Fibroblast of skin of left quadriceps (primary cell): ENCODE results near the gene B4GALT5.

ENCODE experiments used
- DNase-seq, 2 experiments: peaks; one replicate each; pipeline ENCODE4 v3.0.0-alpha.2; 2013; ENCODE audit warnings: low read depth in 2 of 2

Gene B4GALT5

DNA sequence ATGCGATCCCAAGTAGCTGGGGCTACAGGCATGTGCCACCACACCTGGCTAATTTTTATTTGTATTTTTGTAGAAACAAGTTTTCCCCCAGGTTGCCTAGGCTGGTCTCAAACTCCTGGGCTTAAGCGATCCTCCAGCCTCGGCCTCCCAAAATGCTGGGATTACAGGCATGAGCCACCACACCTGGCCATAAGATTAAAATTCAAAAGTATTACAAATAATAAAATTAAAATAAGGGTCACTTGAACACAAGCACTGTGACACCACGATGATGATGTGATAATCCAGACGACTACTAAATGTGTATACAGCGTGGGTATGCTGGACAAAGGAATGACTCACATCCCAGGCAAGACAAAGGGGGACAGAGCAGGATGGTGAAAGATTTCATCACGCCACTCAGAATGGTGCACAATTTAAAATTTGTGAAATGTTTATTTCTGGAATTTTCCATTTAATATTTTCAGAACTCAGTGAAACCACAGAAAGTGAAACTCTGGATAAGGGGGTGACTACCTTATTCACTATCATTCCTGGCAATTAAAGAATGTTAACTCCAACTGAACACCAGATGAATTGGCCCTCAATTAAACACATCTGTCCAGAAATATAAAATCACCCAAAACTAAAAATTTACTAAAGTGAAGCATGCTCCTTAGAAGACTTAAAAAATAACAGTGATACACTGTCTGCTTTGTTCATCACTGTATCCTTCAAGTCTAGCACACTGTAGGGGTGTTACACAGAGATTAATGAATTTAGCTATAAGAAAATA, 13.1 kb downstream of the B4GALT5 start:
- peak; percentile 54 to 60 for DNase-seq

DNA sequence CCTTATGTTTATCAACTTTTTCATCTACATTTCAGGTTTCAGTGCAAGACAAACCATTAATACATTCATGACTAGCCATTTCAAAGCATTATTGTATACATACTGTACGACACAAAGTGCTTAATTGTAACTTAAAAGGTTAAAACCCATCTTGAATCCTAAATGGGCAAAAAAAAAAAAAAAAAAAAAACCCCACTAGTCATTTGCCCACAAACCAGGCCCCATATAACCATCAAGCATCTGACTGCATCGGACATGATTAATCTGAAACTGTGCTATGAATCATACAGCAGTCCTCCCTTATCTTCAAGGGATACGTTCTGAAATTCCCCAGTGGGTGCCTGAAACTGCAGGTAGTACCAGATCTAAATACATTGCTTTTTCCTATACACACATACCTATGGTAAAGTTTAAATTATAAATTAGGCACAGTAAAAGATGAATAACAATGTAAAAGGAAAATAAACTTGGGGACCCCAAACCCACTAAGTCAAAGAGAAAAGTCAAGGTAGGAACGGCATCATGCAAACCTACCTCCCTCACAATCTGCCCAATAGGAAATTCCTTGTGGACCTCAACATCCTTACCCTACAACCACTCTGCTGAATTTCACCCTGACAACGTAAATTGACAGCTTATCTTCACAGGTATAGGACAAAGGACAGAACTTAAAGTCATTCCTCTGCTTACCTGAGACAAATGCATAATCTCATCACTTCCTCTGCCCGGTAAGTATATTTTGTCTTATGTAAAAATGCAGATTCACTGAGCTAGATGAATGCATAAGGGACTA, 14.3 kb downstream of the B4GALT5 start:
- no peak for DNase-seq

DNA sequence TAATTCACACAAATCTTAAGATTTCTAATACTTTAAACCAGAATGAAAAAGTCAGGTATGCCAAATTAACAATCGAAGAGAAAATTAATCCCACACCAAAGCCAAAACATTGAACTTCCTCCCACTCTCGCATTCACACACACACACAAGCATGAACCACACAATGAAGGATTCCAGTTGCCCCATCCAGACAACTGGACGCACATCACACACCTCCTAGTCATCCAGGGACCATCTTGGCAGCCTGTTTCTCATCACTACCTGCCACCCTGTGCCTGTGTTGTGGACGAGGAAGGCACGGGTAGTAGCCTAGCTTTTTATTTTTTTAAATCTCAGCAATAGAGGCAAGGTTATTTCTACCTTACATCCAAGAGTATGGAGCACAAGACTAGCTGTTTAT, 15.2 kb downstream of the B4GALT5 start:
- no peak for DNase-seq

DNA sequence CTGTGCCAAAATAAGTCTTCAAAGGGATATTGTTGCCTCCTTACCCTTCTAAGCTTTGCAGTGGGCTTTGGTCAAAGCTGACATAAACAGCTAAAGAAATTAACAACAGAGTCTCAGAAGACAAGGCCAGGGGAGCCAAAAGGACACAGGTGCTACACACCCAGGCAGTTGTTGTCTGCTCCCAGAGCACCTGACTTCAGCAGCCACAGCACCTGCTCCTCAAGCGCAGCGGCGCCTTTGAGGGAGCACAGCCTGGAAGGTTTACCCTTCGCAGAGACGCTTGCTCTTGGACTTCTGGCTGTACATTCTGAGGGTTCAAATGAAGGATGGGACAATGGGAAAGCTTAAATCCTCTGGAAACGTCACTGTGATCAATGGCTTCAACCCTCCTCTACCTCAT, 16.6 kb downstream of the B4GALT5 start:
- DNase-seq: no peak

DNA sequence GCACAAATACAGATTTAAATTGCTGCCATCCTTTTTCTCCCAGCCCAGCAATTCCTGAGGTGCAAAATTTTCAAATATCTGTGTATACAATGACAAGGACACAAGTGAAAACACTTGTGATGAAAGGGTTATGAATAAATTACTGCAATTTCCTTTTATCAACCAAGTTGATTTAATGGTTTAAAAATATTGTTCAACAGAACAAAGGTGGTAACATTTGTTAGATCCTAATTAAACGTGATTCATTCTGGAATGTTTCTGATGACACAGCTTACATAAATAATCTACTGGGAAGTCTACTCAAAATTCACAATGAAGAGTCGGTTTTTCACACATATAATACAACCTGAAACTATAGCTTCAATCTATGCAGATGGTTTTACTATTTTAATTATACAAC, 17.1 kb downstream of the B4GALT5 start:
- no peak for DNase-seq

DNA sequence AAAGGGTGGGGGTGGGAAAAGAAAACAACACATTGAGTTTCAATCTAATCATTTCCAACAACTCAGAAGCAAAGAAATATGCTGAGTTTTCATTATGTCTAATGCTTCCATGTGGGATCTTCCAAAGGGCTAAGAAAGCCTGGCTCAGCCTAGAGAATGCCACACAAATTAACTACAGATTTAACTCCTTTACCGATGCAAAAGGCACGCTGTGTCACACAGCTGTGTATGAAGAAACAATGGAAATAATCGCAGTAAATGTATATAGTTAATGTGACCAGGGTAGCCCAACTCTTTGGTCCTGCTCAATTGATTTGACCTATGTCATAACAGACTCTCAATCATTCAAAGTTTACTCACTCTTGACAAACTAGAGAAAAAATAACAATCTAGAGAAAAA, 17.8 kb downstream of the B4GALT5 start:
- peak in 1 of 2 experiments; percentile 28 for DNase-seq

DNA sequence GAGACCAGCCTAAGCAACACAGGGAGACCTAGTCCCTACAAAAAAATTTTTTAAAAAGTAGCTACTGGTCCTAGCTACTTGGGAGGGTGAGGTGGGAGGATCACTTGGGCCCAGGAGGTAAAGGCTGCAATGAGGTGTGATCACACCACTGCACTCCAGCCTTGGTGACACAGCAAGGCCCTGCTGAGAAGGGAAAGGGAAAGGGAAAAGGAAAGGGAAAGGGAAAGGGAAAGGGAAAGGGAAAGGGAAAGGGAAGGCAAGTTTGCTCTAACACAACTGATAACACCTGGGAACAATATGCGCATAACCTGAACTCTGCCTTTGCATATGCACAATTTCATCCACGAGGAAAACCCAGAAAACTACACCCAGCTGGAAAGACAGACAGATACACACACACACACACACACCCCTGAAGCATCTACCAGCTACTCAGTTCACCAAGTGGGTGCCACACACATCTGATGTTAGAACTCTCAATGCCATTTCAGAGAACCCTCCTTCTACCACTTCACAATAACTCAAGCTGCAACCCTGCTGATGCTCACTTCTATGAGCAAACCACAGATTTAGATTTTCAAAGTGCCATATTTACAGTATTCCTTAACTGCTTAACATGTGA, 19.1 kb downstream of the B4GALT5 start:
- DNase-seq: no peak

DNA sequence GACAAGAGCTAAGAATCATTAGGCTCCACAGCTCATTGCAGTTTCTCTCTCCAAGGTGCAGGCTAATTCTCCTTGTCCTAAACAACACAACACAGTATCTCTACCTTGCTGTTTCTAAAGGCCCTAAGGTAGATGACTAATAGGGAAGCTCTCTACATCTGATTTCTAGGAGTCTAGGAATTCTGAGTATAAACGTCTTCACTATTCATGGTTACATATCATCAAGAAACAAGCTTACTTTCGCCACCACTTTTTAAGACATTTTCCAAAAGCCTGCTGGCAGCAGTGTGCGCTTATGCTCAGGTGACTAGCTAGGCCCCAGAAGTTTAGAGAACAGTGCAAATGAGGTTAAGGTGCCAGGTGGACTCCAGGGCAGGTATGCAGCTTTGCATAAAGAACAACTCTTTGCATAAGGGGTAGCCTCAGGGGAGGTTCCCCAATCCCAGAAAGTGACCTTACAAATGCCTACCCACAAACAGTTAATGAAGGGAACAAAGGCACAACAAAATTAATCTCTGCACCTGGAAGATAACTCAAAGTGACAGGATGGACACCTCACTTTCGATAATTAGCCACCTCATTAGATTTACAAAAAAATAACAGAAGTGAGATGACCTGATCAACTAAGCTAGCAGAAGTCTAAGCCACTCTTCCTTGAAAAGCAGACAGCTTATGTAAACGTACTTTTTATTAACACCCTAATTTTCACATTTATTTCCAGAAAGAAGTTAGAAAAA, 20.1 kb downstream of the B4GALT5 start:
- DNase-seq: no peak

DNA sequence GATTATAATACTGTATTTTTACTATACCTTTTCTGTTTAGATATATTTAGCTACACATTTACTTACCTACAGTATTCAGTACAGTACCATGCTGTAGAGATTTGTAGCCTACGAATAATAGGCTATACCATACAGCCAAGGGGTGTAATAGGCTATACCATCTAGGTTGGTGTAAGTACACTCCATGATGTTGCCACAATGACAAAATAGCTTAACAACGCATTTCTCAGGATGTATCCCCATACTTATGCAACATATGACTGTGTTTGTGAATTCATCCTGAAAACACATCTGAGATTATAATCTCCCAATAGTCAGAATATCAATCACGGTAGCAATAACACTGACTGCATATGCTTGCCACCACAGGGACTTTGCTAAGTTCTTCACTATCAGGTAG, 20.7 kb downstream of the B4GALT5 start:
- DNase-seq: no peak

DNA sequence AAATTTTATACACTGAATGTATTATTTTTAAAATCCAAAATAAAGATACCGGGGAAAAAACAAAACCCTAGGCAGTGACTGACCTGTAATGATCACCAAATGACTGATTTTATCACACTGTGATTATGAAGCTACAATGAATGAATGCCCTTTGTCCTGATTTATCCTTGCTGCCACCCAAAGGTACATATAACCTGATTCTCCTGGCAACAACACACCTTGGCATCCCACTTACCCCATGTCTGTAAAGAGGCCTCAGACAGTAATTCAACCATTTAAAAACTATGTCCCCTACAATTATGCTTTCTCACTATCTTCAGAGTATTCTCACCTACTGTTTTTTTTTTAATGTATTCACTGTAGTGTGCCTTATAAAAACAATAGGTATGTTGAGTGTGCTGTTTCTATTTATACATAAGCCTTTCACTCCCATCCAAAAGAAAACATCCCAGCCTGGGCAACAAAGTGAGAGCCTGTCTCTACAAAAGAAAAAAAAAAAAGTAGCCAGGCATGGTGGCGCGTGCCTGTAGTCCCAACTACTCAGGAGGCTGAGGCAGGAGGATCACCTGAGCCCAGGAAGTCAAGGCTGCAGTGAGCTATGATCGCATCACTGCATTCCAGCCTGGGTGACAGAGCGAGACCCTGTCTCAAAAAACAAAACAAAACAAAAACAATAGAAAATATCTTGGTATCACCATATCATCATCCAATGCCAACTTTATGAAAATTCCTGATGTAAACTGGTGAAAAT, 21.7 kb downstream of the B4GALT5 start:
- DNase-seq: no peak

DNA sequence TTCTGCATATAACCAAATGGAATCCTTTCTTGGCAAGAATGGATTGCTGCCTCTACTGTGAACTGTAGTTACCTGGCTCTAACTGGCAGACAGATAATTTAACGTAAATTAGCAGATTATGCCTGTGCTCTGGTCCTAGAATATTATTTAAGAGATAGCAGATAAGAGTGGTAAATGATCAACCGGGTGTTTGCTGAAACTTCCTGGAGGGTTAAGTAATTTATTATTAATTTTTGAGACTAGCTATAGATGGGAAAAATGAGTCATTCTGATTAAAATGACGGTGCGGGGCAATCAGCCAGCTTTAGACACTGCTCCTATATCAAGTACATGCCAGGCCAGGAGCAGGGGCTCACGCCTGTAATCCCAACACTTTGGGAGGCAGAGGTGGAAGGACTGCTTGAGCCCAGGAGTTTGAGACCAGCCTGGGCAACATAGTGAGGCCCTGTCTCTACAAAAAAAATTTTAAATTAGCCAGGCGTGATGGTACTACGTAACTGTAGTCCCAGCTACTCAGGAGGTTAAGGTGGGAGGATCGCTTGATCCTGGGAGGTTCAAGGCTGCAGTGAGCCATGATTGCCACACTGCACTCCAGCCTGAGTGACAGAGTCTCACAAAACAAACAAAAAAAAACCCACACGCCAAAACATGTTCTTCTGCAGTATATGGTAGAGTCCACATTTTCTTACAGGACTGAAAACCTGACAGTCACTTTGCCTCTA, 22.6 kb downstream of the B4GALT5 start:
- DNase-seq: no peak

DNA sequence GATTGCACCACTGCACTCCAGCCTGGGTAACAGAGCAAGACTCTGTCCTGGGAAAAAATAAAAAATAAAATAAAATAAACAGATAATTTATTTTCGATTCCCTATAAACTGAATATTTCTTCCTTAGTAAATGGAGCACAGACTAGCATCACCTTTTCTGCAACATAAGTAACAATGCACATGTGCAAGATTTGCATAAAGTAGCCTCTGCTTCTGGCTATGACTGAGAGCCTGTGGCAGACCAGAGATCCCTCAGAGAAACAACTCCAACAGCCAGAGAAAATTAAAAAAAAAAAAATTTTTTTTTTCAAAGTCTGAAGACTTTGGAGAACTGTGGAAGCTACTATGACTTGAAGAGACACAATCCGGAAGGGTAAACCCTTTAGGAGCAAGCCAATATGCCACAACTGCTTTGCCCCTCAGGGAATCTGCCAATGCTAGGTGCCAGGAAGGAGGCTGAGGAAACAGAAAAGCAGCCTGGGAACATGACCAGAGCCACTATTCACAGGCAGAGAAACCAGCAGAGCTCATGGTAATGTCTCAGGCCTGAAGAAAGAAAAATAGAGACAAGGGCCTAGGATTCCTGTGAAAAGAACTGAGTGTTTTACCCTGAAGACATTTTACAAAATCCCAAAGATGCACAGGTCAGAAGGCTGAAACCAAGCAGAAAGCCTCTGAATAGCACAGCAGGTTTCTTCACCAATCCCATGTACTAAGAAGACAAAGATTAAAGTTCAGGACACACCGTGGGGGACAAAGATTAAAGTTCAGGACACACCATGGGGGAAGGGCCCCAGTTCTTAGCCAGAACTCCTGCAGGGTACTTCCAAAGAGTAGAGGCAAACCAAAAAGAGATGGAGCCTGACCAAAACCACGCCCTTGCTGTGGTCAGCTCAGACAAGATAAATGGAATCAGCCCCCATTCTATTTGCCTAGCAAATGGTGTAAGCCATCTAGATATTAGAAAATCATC, 25.8 kb downstream of the B4GALT5 start:
- no peak for DNase-seq

DNA sequence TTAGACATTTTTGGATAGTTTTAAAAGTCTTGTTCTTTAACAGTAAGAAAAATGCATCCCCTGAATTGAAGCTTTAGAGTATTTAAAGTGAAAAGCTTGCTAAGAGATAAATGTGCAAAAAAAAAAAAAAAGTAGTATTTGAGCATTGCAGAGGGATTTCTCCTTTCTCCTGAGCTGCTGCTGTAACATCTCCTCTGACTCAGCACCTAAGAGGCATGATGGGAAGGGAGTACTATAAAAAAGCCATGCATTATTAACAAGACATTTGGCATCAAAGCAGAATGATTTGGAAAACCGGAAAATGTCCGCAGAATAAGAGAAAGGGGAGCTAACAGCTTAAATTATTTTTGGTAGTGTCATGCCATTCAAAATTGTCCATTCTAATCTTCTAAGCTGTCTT, 27.9 kb downstream of the B4GALT5 start:
- peak in 1 of 2 experiments; percentile 35 for DNase-seq

DNA sequence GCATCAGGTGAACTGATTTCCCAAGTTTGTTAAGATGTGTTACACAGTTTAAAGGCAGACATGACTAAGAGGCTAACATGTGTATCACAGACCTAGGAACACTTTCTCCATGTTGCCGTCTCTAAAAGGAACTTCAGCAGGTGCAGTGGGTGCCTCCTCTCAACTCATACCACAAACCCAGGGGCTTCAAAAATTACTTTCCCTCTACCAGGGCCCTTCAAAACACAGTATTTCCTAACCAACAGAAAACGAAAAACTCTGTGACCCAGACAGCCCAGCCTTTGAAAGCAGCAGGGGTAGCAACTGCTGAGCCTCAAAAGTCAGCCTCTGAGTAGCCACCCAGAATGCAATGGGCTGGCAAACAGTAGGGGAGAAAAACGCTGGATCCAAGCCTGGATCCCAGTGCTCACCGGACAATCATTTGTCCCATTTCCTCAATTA, 28.5 kb downstream of the B4GALT5 start:
- no peak for DNase-seq

DNA sequence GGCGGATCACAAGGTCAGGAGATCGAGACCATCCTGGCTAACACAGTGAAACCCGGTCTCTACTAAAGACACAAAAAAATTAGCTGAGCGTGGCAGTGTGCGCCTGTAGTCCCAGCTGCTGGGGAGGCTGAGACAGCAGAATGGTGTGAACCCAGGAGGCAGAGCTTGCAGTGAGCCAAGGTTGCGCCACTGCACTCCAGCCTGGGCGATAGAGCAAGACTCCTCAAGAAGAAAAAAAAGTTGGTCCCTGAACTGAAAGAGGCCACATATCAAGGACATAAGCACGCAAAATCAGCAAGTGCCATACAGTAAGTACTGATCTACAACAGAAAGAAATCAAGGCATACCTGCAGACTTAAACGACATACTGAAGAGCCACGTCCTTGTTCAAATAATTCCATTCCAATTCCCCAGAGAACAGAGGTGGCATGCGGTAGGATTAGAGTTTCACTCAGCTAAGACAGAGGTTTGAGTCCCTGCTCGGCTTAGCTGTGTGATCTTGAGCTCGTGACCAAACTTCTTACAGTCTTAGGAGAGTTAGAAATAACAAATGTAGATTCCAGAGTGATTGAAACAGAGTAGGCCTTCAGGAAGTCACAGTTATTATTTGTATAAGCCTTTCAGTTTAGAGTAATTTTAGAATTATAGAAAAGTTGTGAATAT, 29.2 kb downstream of the B4GALT5 start:
- no peak for DNase-seq

DNA sequence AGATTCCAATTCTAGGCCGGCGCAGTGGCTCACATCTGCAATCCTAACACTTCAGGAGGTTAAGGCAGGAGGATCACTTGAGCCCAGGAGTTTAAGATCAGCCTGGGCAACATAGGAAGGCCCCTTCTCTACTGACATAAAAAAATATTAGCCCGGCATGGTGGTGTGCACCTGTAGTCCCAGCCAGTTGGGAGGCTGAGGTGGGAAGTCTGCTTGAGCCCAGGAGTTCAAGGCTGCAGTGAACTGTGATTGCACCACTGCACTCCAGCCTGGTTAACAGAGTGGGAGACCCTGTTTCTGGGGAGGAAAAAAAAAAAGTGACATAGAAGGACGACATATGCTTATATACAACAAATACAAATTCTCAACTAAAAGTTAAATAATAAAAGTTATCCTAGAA, 30.9 kb downstream of the B4GALT5 start:
- DNase-seq: no peak

DNA sequence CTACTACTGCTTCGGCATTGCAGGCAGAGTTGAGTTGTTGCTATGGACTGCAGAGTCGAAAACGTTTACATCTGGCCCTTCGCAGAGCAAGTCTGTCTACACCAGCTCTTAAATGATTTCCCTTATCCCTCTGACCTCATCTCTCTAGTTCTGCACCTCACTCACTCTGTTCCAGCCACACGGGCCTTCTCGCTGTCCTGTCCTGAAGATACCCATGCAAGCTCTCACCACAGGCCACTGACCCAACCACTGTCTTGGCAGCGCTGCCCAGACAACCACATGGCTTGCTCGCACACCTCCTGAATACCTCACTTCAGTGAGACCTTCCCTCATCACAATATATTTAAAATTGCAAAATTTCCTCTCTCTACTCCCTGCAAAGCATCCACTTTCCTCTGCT, 31.4 kb downstream of the B4GALT5 start:
- DNase-seq: no peak

DNA sequence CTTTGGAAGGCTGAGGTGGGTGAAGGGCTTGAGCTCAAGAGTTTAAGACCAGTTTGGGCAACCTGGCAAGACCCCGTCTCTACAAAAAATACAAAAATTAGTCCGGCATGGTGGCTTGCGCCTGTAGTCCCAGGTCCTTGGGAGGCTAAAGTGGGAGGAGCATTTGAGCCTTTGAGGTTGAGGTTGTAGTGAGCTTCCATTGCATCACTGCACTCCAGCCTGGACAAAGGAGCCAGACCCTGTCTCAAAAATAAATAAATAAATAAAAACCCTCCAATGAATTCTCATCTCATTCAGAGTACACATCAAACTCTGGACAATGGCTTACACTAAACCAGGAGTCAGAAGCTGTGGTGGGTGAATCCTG, 31.8 kb downstream of the B4GALT5 start:
- no peak for DNase-seq

DNA sequence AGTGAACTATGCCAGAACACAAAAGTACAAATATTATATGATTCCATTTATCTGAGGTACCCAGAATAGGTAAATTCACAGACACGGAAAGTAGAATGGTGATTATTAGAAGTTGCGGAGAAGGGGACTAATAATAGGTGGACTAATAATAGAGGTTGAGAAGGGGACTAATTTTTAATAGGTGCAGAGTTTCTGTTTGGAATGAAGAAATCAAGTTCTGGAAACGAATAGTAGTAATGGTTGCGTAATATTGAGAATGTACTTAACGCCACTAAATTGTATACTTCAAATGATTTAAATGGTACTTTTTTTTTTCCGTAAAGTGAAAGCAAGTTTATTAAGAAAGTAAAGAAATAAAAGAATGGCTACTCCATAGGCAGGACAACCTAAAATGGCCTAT, 33.2 kb downstream of the B4GALT5 start:
- no peak for DNase-seq
